ENCODE results near the gene SLC25A13.

The SLC25A13 gene

DNA sequence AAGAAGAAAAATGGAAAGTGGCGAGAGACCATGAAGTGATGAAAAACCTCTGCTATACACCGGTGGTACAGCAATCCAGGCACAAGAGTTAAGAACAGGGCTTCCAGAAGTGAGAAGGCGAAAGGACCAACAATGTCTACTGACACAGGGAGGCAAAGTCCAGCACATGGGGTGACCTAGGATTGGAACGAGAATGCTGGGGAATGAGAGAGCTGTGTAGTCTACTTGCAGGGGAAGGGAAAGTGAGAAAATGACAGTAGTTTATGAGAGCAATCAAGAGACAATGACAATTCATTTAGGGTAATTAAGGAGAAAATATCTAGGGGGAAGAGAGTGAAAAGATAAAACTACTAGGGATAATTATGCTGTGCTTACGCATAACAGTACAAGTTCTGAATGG is 169.2 kb downstream of the SLC25A13 start:
- Histone ChIP-seq H3K4me3 (ENCODE audit: low read depth in 1 of 2, low read length in 1 of 2) (no peak overlapping the region), H3K9me3 (no peaks in the 10 kb centered on the region), H3K27me3 (no peaks in the 10 kb centered on the region), H3K36me3 (peaks cover 44% of the 10 kb centered on the region), H3K27ac (no peak overlapping the region), H3K4me1 (ENCODE audit: control insufficient read depth in 1 of 2, insufficient read depth in 1 of 2, low read depth in 1 of 2, low read length in 1 of 2) (no peaks in the 10 kb centered on the region)
- TF ChIP-seq, protein P1, sequence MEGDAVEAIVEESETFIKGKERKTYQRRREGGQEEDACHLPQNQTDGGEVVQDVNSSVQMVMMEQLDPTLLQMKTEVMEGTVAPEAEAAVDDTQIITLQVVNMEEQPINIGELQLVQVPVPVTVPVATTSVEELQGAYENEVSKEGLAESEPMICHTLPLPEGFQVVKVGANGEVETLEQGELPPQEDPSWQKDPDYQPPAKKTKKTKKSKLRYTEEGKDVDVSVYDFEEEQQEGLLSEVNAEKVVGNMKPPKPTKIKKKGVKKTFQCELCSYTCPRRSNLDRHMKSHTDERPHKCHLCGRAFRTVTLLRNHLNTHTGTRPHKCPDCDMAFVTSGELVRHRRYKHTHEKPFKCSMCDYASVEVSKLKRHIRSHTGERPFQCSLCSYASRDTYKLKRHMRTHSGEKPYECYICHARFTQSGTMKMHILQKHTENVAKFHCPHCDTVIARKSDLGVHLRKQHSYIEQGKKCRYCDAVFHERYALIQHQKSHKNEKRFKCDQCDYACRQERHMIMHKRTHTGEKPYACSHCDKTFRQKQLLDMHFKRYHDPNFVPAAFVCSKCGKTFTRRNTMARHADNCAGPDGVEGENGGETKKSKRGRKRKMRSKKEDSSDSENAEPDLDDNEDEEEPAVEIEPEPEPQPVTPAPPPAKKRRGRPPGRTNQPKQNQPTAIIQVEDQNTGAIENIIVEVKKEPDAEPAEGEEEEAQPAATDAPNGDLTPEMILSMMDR (IDR thresholded peaks at IDR 0.05), result no peak

DNA sequence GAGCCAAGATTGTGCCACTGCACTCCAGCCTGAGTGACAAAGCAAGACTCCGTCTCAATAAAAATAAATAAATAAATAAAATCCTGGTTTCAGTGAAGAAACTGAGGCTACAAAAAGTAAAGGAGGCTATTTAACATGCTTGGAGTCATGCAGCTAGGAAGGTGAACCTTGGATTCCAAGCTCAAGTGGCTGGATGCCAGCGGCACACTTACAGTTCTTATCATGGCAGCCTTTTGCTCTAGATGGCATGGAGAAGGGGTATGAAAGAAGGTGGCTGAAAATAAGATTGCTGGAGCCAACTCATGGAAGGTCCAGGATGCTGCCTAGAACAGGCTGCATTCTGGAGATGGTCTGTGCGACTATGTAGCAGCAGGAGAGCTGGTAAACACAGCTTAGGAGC is 170.0 kb downstream of the SLC25A13 start:
- TF ChIP-seq, protein P1 (IDR thresholded peaks at IDR 0.05), result no peak
- H3K36me3 ChIP-seq, result peaks cover 35% of the 10 kb centered on the region
- H3K9me3 ChIP-seq, result no peaks in the 10 kb centered on the region
- H3K4me1 ChIP-seq (ENCODE audit: control insufficient read depth in 1 of 2, insufficient read depth in 1 of 2, low read depth in 1 of 2, low read length in 1 of 2), result no peaks in the 10 kb centered on the region
- no peak overlapping the region for H3K27ac ChIP-seq
- no peaks in the 10 kb centered on the region for H3K27me3 ChIP-seq
- H3K4me3 ChIP-seq (ENCODE audit: low read depth in 1 of 2, low read length in 1 of 2), result no peak overlapping the region

DNA sequence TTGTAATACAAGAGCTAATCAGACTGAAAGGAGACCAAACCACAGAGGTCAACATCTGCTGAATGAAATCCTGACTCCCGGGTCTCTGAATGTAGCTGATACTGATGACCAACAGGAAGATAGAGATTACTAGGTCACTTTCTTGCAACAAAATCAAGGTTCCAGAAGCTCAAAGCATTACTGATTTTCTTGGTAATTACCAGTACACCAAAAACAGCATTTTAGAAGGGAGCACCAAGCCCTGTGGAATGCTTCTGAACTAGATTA is 177.7 kb downstream of the SLC25A13 start:
- Histone ChIP-seq H3K4me1 (ENCODE audit: control insufficient read depth in 1 of 2, insufficient read depth in 1 of 2, low read depth in 1 of 2, low read length in 1 of 2) (no peaks in the 10 kb centered on the region), H3K27me3 (no peaks in the 10 kb centered on the region), H3K4me3 (ENCODE audit: low read depth in 1 of 2, low read length in 1 of 2) (no peak overlapping the region), H3K9me3 (no peaks in the 10 kb centered on the region), H3K36me3 (peaks cover 54% of the 10 kb centered on the region), H3K27ac (no peak overlapping the region)
- TF ChIP-seq, protein P1 (IDR thresholded peaks at IDR 0.05), result no peak

DNA sequence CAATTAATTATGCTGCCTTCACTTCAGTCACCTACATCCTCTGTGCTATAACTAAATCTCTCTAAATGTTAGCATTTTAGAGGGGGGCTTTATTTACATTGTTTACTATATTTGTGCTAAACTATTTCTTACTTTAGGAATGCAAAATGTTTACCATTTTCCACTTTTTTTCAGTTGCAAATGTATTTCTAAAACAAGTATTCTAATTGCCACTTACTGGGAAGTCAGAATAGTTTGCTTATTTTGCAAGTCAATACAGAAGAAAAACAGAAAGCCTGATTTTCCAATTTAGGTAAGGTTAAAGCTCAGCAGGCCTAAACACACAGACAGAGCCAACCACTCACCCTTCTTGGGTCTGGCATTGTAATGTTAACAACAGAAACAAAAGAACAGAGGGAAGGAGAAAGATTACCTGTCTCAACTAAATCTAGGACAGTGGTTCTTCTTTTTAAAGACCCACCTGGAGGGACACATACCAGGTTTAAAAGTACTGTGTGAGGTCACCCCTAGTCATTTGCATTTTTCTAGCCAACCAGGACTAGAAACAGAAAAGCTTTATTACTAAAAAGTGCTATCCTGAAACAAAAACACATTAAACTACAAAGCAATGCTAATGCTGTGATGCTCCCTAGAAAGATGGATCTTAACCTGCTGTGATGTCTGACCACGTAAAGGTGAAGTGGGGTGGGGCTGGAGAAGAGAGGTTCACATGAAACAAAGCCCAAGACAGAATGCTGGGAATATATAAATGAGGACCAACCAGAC is 178.2 kb downstream of the SLC25A13 start:
- Histone ChIP-seq H3K36me3 (peaks cover 54% of the 10 kb centered on the region), H3K27me3 (no peaks in the 10 kb centered on the region), H3K27ac (no peak overlapping the region), H3K9me3 (no peaks in the 10 kb centered on the region), H3K4me1 (ENCODE audit: control insufficient read depth in 1 of 2, insufficient read depth in 1 of 2, low read depth in 1 of 2, low read length in 1 of 2) (no peaks in the 10 kb centered on the region), H3K4me3 (ENCODE audit: low read depth in 1 of 2, low read length in 1 of 2) (no peak overlapping the region)
- TF ChIP-seq, protein P1 (IDR thresholded peaks at IDR 0.05), result no peak

DNA sequence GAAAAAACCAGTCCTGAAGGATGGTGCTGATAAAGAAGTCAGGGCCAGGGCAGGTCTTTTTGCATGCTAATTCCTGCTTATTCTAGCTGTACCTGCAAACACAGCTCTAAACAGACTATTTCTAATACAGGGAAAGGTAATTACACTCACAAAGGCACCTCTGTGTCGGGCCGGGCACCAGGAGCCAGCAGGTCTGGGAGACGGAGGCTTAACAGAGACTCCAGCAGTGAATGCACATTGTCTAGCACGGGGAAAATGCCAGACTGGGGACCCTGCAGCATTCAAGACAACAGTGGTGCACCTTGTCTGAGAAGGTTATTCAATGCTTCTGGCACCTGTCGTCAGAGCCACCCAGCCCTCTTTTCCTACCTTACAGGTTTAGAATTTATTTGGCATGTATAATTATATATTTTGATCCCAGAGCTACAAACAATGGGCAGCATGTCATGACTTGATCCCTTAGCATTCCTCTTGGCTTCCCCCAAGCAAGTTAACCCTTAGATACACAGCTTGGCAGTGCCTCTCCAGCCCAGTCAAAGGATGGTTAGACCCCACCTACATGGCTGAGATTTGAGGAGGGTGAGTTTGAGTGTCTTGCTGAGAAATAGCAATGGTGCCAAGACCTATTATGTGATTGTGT is 185.2 kb downstream of the SLC25A13 start:
- peaks cover 27% of the 10 kb centered on the region for H3K36me3 ChIP-seq
- H3K4me1 ChIP-seq (ENCODE audit: control insufficient read depth in 1 of 2, insufficient read depth in 1 of 2, low read depth in 1 of 2, low read length in 1 of 2), result peaks cover 5 to 7% of the 10 kb centered on the region in 2 experiments
- H3K9me3 ChIP-seq, result no peaks in the 10 kb centered on the region
- TF ChIP-seq, protein P1 (IDR thresholded peaks at IDR 0.05), result no peak
- H3K27ac ChIP-seq, result no peak overlapping the region
- no peak overlapping the region for H3K4me3 ChIP-seq (ENCODE audit: low read depth in 1 of 2, low read length in 1 of 2)
- H3K27me3 ChIP-seq, result no peaks in the 10 kb centered on the region

Measured in neutrophil (primary cell).